Smooth muscle cell of the brain vasculature (primary cell): Measurements from ENCODE around the gene NWD2.

Experiments
- DNase-seq: peaks from one replicate; pipeline ENCODE4 v3.0.0-alpha.2; 2012; ENCODE audit warnings: low read depth, low spot score

NWD2 gene

GRCh38 chr4:37279894-37280592, 35.5 kb downstream of the NWD2 start:
- no peak for DNase-seq

DNA sequence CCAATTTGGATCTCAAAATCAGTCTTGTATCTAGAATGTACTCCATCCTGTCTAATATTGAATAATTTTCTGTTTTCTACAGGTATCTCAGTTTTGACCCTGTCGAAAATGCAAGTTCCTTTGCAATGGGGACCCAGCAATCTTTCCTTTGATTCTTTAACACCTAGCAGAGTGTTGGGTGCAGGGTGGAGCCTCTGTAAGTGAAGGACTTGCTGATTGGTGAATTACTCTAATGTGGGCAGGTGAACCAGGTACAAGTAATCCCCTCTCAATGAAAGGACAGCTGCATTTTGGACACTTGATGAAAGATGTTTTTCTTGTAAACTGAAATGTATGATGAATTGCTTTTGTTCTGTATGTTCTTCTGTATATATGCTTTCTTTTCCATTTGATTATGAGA, 54.9 kb downstream of the NWD2 start:
- no peak for DNase-seq

- DNase-seq = no peak
These were observed 60.1 kb downstream of the NWD2 start for GRCh38 chr4:37304612-37305011.

GRCh38 chr4:37305984-37306383, 61.4 kb downstream of the NWD2 start:
- no peak for DNase-seq

DNA sequence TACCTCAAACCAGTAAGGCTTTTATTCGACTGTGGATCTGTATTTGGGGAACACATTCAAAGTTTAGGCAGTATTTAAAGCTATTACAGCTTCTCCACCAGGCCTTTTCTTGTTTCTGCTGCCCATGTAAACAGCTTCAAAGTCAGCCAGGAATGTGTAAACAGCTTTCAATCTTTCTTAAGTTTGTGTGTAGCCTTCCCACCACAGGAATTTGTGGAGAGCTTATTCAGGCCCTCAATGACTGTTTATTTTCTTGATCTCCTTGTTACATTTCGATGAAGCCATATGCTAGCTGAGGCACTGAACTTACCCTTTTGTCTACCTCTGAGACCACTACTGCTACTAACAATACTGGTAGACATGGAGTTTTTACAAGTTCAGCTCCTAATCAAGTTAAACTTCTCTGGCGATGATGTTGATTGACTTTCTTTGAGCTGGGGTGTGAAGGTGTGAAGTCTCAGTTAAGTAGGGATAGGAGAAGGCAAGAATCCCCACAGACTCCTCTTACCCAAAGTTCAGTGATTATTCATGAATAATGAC, 72.6 kb downstream of the NWD2 start:
- DNase-seq = no peak

DNA sequence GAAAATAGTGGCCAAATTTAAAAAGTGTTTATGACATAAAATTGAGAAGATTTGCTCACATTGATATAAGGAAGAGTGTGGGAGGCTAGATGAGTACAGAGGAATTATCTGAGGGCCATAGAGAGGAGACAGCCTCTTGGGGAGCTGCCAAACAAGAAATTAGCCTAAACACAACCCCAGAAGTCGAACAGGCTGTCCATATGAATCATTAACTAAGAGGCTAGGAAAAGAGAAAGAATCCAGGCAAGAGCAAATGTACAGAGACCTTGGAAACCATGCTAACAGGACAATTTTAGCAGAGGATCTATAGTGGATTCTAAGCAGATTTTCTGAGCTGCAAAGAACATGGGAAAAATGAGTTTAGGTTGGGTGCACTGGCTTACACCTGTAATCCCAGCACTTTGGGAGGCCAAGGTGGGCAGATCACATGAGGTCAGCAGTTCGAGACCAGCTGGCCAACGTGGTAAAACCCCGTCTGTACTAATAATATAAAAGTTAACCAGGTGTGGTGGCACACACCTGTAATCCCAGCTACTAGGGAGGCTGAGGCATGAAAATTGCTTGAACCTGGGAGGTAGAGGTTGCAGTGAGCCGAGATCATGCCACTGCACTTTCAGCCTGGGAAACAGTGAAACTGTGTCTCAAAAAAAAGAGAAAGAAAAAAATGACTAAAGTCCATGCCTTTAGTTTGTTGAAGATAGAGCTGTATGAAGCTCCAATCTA, 76.1 kb downstream of the NWD2 start:
- no peak for DNase-seq

DNA sequence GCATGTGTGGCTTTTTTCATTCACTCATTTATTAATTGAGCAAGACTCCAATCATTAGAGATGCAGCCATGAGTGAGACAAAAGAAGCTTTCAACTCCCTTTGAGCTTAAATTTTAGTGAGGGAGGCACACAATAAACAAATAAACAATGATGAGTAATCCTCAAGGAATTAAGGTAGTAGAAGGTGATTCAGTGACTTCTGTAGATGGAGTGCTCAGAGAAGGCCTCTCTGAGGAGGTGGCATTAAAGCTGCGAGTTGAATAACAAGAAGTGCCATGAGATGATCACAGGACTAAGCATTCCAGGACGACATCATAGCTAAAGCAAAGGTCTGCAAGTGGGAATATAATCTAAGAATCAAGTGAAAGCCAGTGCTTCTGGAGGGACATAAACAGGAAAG, 77.6 kb downstream of the NWD2 start:
- DNase-seq = no peak

DNA sequence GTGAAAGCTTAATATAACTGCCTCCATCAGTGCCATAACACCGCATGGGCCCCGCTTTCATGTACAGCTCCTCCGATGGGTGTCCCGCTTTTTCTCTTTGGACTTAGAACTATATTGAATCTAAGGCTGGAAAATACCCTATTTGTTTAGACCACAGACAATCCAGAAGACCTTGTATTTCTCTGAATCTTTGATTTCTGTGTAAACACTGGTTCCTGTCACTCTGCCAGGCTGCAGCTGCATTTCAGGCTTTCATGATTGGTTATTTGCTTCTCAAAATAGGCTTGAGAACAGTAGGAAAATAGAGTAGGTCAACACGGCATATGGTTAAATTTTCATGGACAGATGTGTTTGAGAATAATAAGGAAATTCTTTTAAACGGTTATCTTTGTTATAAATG, 80.0 kb downstream of the NWD2 start:
- no peak for DNase-seq

DNA sequence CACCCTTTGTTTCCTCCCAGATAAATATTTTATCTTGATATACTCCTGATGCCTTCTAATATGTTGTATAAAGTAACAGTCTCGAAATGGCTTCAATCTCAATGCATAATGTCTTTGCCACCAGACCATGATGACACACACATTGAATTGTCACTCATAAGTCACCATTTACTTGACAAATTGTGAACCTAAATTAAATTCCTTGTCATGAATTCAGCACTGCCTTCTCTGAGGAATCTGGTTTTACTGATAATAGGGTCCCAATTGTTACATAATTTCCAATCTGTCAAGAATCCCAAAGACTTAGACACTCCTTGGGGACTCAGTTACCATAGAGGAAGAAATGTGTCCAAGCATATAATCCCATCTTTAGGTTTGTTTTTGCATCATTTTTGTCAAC, 82.3 kb downstream of the NWD2 start:
- DNase-seq = no peak

- DNase-seq = no peak
These were observed 94.4 kb downstream of the NWD2 start for GRCh38 chr4:37338972-37339371.

DNA sequence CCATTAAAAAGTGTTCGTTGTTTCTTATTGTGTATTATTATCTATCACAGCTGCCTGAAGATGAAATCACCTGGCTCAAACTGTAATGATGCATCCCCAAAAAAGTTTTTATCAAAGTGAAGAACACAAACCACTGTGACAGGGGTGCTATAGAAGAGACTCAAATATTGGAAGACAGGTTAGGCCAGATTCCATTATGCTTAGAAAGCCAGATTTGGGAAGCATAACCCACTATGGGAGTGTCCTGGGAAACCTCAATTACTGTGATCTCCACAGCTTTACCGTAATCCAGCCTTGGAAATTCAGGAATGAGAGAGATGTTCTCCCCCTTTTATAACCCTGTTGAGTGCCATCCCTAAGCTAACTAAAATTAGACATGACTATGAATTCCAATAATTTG, 114.2 kb downstream of the NWD2 start:
- DNase-seq = no peak

DNA sequence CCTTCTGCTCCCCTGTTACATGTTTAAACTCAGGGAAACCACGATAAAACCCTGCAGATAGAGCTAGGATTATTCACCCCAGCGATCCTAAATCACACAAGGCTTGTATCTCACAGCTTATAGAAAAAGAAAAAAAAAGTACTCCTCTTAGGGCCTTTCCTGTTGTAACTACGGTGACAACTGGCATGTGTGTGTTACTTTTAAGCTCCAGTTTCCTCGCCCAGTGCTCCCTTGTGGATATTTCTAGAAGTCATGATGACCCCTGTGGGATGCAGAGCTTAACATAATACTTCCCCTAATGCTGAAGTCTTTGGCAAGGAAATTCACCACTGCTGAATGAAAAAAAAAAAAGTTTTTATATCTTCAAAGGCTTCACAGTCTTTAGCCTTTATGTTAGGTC, 114.7 kb downstream of the NWD2 start:
- no peak for DNase-seq

GRCh38 chr4:37365888-37366287, 121.3 kb downstream of the NWD2 start:
- no peak for DNase-seq

- no peak for DNase-seq
These were observed 123.4 kb downstream of the NWD2 start for GRCh38 chr4:37367901-37368300.

DNA sequence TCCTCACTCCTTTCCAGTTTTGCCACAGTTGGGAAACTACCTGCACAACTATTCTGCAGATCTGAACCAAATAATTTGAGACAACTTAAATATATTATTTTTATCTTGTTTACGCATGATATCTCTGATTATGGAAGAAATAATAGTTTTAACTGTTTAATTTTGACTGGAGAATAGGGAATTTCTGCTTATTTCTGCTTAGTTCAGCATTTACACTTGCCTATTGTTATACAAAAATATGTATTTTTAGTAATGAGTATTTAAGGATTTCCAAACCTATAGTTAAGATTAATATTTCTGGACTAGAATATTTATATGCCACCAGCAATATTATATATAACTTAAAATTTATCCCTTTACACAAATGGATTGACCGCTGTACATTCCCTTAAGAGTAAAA, 125.5 kb downstream of the NWD2 start:
- no peak for DNase-seq

GRCh38 chr4:37381040-37381668, 136.6 kb downstream of the NWD2 start:
- no peak for DNase-seq

GRCh38 chr4:37383579-37384229, 139.2 kb downstream of the NWD2 start:
- no peak for DNase-seq

DNA sequence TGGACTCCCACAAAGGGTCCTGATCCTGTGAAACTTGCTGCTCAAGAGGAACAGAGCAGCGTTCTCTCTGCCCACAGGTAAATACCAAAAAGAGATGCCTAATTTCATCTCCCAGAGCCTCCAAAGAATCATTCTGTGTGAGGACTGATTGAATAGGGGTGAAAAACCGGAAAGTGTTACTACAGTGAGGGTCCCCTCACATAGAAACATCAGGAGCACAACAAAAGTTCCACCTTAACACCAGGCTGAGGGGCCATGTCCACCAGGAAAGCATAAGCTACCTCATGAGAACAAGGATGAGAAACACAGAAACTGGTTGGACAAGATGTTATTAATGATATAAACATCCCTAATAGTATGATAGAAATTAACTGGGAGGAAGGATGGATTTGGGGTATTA, 140.9 kb downstream of the NWD2 start:
- no peak for DNase-seq

DNA sequence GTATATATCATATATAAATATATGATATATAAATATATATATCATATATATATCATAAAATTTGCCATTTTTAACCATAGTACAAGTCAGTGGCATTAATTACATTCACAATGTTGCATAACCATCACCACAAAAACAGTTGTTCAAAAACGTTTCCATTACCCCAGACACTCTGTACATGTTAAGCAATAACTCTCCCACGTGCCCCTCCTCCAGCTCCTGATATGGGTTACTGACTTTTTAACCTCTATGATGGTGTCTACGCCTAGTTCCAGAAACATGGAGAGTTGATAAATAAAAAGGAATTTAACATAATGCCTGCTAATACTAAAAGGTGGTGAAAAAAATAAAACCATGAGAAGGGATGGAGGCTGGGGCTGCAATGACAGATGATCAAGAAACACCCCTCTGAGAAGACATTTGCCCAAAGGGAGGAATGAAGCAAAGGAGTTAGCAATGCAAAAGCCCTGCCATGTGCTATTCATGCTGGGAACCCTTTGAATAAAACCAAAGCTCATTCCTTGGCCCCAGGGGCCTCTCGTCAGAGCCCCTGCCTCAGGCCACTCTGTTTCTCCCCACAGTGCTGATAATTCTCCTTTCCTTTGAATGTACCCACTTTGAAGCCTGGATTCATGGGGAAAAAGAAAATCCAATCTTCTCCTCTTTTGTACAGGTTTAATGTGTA, 144.3 kb downstream of the NWD2 start:
- DNase-seq = no peak

DNA sequence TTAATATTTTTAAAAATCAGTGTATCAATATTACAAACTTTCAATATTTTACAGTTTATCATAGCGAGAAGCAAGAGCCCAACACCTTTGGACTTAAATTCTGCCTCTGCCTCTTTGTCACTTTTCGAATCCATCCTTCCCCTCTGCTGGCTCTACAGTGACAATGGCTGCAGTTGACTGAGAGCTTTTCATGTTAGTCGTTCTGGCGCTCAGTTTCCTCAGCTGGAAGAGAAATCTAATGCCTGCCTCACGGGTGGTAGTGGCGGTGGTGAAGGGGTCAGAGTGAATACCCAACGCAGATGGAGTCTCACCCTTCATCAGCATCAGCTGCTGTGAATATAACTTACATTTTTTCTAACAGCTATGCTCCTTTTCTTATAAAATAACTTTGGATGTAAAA, 144.8 kb downstream of the NWD2 start:
- DNase-seq = no peak

DNA sequence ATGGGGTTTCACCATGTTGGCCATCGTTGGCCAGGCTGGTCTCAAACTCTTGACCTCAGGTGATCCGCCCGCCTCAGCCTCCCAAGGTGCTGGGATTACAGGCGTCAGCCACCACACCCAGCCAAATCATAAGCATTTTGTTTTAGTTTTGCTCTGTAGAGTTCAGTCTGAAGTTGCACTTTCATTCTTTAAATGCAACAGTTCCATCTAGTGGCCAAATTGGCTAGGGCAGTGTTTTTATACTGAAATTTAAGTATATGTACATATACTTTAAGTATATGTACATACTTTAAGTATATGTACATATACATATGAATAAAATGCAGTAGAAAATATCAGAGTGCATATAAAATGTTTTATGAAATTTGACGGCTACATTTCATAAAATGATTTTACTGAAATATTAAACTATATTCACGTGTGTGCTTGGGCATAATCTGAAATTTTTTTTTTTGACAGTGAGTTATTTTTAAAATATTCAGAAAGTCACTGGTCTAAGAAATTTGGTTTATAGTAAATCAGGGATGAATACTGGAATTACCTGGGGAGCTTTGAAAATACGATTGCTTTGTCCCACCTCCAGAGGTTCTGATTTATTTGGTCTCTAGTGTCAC, 145.5 kb downstream of the NWD2 start:
- peak; percentile 1 for DNase-seq
